A172 (cell line): ENCODE measurements around the gene ZMYM4. TPM values are rescaled to one million over a fixed set of nuclear protein-coding genes. Genes with fewer than 3 reads are reported as not detected.

Experiments
- DNase-seq: peaks from one replicate; pipeline ENCODE4 v3.0.0-alpha.2; 2015; ENCODE audit warnings: low spot score
- total RNA-seq: library from RNA; depleted of rRNA; stranded (reverse); fragments of >200 nt; shearing (Covaris generic); gene quantifications from 2 replicates; pipeline ENCODE4 v1.2.3, GENCODE V29; 2014

The ZMYM4 gene
- total RNA-seq, 1 experiment from 2014 or later, result 38.9 TPM

DNA sequence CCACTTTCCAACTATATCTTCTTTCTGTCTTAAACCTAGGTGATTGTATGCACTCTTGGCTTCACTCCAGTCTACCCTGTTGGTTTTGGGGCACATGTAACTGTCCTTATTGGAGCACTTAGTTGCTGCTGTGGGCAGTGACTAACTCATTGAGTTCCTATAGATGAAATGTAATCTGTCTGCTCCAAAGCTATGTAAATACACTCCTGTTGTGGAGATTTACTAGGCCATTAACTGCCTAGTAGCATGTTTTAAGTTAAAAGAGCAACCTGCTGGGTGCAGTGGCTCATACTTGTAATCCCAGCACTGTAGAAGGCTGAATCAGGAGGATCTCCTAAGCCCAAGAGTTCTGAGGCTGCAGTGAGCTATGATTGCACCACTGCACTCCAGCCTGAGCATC is 137.6 kb downstream of the ZMYM4 start:
- DNase-seq, result no peak

DNA sequence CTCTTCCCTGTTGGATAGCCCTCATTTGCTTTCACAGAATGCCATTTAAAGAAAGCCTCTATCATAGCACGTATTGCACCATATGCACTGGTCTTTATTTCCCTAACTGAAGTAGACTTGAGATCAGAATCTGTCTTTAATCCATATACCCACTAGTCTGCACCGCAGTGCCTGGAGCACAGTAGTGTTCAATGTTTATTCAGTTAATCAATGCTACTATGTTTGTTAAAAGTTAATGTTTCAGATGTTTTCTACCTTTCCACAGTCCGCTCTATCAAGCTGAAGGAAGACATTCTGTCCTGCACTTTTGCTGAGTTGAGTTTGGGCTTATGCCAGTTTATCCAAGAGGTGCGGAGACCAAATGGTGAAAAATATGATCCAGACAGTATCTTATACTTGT is 139.2 kb downstream of the ZMYM4 start:
- DNase-seq, result no peak

DNA sequence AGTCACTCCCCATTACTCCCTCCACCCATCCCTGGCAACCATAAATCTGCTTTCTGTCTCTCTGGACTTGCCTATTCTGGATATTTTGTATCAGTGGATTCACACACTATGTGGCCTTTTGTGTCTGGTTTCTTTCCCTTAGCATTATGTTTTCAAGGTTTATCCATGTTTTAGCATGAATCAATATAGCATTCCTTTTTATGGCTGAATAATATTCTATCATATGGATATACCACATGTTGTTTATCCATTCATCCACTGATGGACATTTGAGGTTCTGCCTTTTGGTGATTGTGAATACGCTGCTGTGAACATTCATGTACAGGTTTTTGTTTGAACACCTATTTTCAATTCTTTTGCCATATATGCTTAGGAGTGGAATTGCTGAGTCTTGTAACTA is 140.4 kb downstream of the ZMYM4 start:
- no peak for DNase-seq

DNA sequence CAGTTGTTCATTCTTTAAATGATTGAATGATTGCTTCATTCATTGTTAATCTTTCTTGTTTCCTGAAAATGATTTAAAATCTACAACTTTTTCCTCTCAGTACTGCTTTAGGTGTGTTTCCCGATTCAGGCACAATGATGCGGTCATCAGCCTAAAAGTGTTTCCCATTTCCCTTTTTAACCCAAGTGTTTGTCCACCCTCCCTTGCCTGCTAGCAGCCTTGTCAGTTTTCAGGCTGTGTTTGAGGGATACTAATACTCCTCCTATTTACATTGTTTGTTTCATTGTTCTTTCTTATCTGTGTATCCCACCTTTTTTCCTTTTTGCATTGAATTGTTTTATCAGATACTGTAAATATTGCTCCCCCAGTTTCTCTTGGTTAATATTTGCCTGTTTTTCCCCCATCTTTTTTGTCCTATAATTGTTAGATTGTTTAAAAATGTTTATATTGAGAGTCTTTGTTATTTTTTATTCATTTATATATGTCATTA is 157.6 kb downstream of the ZMYM4 start:
- no peak for DNase-seq

DNA sequence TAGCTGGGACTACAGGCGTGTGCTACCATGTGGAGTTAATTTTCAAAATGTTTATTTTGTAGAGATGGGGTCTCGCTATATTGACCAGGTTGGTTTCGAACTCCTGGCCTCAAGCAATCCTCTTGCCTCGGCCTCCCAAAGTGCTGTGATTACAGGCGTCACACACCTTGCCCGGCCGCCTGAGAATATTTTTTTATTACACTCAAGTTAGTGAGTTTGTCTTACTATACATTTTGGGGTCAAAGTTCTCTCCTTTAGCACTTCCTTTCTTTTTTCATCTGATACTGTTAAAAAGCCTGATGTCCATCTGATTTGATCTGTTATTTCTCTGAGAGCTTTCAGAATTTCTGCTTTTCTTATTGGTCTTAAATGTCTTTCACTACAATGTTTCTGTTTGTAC is 159.9 kb downstream of the ZMYM4 start:
- no peak for DNase-seq

DNA sequence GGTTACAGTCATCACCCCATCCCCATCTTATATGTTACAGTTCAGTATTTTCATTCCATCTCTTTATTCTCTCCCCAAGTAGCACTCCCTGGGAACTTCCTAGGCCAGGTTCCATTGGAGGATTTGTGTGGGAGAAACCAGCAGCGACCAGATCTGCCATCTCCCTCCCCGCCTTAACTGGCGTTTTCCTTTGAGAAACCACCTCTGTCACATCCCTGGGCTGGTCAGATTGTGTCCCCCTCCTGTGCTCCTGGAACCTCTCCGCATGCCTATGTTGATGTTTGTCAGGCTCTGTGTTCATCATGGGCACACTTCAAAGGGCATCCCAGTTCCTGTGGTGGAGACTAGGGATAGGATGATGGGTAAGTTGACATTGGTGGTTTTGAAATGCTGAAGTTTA is 162.3 kb downstream of the ZMYM4 start:
- DNase-seq, result no peak

DNA sequence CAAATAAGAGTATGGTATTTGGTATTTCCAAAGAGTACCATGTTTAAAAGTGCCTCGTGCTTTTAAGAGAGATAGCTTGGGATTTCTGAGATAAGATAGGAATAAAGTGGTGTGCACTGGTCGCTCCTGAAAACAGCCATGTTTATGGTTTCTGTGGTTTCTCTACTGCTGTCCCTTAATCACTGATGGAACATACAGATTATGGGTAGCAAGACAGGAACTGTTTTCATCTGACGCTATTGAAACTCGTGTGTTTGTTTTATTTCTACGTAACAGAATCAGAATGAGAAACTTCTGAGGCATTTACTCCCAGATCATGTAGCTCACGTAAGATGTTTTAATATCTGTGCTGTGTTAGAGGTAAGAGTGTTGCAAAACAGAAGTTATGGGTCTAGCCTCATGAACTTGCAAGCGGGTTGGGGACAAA is 162.7 kb downstream of the ZMYM4 start:
- DNase-seq, result no peak

DNA sequence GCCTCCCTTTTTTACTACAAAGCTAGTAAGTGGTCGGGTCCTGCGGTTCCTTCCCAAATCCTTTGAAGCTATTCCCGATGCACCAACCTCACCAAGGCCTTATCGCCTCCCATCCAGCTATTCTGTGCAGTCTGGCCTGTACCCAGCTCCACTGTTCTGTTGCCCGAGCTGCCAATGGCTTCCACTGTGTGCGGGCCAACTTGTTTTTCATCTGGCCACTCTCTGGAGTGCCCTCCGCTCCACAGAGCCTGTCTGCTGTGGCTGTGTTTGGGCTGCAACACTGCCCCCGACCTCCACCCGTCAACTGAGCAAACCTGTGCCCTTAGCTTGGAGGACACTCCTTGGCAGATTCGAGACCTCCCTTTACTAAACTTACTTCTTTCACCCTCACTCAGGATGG is 163.7 kb downstream of the ZMYM4 start:
- no peak for DNase-seq

DNA sequence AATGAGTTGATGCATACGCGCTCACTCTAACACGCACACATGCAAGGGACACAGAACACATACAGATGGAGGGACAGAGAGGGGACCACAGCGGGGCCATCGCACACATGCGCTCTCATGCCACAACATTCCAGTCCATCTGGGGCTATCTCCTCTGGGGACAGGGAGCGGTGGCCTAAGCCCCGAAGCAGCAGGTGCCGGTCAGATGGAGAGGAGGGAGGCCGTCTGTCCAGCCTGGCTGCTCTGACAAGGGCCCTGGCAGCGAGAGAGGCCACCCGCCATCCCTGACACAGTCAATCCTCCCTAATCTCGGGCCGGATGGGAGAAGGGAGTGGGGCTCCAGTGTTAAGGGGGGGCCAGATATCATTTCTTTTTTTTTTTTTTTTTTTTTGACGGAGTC is 165.2 kb downstream of the ZMYM4 start:
- DNase-seq, result no peak

DNA sequence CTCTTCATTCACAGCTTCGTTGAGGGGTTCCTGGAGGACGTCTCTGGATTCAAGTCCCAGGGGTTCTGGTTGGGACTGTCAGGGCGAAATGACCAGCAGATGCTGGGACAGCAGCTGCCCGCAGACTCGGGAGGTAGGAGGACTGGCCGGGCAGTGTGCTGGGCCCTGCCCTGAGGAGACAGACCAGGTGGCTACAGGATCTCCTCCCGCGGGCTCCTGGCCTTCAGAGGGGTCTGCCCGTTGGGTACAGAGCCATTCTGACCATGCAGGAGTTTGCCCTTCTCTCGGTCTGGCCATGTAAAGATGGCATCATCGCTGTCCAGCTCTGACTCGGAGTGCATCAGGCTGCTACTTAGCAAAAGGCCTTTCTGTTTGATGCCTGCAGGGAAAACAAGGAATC is 166.2 kb downstream of the ZMYM4 start:
- DNase-seq, result no peak

DNA sequence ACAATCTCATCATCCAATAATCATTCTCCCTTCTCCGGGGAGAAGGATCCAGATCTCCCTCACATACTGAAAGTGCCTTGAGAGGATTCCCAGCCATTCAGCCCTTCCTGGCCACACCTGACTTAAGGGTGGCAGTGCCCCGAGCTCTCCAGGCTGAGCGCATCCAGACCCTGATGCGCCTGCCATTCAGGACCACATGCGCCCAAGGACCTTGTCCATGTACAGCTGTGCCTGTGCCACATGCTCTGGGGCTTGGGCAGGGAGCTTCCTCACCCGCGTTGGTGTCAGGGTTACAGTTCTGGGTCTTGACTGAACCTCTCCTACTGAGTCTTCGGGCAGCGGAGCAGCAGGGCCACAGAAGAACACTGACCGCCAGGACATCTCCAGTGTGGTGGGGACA is 167.6 kb downstream of the ZMYM4 start:
- no peak for DNase-seq

DNA sequence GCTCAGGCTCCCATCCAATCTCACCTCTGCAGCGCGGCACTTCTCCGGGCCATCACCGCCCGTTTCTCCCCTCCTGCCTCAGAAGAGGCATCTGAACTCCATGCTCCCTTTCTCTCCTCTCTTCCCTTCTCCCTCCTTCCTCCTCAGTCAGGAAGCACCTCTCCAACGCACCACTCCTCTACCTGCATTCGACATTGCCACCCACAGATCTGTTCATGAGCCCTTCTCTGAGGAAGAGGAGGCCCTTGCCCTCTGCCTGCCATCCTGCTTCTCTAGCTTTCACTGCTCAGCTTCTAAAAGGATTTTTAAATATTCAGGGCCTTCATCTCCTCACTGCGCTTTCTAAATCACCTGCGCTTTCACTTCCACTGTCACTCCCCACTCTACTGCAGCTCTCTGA is 168.7 kb downstream of the ZMYM4 start:
- DNase-seq, result no peak

DNA sequence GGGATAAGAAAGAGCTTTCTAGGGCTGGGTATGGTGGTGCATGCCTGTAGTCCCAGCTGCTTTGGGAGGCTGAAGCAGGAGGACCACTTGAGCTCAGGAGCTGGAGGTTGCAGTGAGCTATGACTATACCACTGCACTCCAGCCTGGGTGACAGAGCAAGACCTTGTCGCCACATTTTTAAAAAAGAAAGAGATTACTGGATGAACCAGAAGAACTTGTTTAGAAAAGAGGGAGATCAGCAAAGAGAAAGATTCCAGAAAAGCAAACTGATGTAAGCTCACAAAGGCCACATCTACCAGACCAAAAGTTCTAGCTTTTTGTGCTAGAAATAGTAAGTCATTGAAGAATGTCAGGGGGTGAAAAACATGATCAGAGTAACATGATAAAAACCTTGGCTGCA is 171.1 kb downstream of the ZMYM4 start:
- no peak for DNase-seq

DNA sequence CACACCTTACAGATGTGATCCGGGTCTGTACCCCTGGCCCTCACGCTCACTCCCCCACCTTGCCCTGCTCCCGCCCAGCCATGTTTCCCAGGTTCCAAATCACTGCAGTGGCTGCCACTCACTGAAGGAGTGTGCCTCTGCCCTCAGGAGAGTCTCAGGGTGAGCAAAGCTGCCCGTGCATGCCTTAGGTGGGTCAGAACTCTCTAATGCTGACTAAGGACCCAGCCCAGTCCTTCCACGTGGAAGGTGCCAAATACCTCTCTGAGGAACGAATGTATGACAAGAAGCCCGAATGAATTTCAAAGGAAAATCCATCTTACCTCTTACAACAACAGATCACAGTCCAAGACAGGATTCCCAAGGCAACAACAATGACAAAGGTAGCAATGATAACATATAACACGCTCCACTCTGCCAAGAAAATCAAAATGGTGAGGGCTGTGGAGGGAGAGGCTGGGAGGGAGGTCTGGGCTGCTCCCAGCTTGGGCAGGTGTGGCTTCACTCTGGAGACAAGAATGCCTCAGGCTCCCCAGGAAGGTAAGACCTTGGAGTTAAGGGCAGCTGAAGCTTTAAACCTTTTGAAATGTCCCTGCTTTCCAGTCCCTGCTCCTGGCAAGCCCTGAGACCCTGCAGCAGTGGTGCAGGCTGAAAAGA is 173.5 kb downstream of the ZMYM4 start:
- no peak for DNase-seq

DNA sequence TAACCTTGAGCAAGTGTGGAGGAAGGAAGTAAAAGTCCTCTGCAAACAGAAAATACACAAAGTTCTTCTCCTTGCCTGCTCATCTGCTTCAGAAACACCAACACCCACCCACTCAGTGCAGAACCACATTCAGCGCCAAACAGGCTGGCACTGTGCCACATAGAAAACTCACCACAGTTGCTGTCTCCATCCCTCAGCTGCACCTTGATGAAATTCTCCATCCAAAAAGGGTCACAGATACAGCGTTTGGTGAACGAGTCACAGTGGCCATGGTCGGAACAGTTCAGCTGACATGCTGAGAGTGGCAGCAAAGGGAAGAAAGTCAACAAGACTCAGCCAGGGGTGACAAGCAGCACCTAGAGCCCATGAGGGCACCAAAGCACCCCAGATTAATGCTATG is 174.2 kb downstream of the ZMYM4 start:
- no peak for DNase-seq

DNA sequence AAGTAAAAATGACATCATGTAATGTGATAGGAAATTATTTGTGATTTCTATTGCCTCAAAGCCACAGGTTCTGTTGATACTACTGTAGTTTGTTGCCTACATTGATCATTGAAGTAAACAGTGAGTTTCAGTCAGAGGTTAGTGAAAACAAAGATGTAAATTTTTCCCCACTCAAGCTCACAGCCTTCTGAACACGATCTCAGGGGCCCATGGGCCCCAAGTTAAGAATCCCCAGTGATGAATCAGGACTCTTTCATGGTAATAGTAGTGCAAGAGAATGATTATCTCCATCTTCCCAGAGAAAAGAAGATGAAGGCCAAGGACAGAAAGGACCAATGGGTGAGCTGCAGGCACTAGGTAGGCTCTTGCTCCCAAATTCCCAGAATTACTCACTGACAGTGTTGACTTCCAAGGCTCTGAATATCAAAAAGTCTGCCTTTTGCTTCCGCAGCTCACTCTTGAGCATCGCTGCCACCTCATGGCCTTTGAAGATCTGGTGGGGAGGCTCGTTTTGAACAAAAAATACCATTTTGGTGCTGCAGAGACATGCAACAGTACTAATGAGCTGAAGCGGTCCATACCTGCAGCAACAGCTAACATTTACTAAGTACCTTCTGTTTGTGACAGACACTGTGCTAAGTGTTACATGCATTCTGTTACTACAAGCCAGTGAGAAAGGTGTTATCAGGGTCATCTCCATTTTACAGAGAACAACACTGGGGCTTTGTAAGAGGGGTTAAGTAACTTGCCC is 175.4 kb downstream of the ZMYM4 start:
- no peak for DNase-seq

DNA sequence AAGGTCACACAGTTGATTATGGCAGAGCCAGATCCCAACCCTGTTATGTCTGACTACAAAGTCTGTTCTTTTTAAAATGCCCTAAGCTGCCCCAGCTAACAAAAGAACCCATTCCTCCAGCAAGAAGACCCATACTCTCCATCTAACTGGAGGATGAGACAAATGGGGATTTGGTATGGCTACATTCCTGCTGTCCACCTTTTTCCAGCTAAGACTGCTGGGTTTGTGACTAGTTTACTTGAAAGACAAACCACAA is 175.9 kb downstream of the ZMYM4 start:
- DNase-seq, result no peak

DNA sequence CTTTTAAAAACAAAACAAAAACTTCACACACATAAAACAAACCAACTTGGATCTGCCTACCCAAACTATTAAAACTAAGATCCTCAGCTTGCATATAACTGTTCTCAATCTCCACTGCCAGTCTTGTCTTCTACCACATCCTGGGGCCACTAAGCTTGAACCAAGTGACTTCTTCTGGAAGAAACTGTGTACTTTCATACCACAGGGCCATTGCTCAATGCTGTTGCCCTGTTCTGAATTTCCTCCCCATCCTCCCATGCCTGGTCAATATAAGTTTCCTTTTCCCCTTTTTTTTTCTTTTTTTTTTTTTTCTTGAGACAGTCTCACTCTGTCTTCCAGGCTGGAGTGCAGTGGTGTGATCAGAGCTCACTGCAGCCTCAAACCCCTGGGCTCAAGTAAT is 178.8 kb downstream of the ZMYM4 start:
- no peak for DNase-seq

DNA sequence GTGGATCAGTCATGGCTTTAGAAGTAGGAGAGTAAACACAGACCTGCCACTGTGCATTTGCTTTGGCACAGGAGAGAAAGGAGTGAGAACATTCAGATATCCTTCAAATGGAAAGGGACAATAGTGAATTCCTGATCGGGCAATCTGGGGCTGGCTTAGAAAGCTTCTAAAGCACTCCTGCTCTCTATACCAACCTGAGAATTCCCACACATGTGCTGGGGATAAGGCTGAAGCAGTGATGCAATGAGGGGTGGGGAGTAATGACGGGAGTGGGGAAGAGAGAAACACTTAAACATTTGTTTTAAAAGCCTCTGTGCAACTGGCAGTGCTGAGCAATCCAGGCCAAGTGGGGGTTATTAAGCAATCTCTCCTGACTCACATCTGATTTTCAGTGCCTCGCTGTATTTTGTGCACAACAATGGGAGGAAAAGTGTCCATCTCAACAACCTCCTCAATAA is 179.9 kb downstream of the ZMYM4 start:
- DNase-seq, result peak; percentile 71

DNA sequence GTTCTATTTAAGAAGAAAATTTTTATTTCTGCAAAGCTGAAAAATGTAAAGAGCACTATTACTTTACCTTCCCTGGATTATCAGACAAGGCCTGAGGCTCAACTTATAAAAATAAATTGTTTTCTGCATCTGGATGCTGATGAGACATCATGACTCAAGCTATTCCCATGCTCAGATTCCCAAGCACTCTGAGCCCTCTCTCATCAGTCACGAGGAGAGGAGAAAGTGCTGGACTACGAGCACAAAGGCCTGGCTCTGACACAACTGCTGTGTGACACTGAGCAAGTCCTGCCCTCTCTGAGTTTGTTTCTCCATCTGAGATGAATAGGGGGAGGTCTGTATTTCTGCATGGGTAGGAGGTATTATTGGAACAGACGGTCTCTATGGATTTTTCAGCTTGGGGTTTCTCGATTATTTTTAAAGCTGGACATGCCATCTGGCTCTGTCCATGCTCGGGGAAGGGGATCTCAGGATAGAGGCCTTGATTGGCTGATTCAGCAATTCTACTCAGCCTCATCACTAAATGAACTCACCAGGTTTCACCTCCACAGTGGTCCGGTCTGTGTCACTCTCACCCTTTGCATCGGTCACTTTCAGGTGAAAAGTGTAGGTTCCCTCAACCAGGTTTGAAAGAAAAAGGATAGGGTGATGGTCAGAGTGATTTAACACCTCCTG is 181.0 kb downstream of the ZMYM4 start:
- peak; percentile 74 for DNase-seq

DNA sequence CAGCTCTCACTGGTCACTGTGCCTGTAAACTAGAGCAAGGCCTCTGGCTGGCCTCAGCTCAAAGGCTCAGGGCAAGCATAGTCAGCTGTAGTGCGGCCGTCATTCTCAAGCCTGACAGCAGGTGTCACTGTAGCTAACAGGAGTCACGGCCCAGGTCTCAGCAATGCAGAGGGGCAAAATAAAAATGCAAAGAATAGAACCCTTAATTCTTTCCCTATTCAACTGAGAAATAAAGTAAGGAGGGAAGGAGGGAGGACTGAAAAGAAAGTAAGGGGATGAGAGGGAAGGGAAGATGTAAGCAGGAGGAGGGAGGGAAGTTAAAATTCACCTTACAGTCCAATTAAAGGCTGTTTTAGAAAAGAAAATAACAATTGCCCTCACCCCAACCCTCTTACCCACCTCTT is 182.6 kb downstream of the ZMYM4 start:
- DNase-seq, result peak; percentile 57

DNA sequence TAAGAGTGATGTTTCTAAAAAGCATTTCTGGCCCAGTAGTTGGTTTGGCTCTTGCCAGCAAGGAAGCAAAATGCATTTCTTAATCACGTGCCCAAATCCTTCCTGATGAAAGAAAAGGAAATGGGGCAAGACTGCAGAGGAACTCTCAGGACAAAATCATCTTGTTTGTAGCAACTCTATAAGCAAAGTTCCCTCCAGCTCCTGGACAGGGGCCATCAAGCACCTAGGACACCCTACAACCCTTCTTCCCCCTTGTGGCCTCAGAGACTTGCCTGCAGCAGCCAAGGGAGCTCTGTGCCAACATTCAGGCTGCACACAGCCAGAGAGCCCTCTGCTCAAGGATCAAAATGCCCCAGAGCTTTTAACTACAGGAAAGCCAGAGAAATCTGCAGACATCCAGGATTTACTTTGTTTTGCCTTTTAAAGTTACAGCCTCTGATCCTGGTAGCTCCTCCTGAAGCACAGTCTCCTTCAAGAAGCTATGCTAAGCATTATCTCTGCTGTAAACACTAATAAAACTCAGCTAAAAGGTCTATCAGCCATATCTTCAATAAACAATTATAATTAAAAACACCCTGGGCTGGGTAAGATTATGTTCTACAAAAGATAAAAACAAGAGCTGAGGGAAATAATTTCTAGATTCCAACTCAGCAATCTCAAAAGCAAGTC is 183.7 kb downstream of the ZMYM4 start:
- no peak for DNase-seq

DNA sequence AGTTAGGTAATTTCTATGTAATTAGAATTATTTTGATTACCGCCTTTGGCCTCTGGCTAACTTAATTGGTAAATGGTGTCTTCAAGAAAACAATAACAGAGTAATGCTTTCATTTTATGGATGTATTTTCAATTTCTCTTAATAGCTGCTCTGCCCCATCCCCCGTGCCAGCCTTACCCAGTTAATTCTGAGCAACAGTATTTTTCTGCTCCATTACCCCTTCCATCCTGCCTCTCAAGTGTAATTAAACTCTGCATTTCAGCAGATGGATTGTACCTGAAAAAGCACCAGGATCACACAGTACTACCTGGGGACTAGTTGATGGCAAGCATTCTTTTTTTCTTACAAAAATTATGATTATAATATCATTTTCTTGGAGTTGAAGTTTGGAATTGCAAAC is 184.5 kb downstream of the ZMYM4 start:
- DNase-seq, result no peak
